A673 (cell line): ENCODE measurements around the gene MFN2.

Experiments
- EZH2 ChIP-seq: fragments of 200-600 bp; sonication (generic); IDR thresholded peaks from 2 replicates; pipeline ENCODE4 v1.6.1; 2017; ENCODE audit warnings: borderline replicate concordance, low read depth, mild to moderate bottlenecking, mixed read lengths, antibody characterized with exemption, low read length; ENCODE audit not compliant: poor library complexity, severe bottlenecking
- TF ChIP-seq, protein P1 (sequence below): fragments of 300-800, 200-600 bp; sonication (generic); conservative IDR thresholded peaks from 2 replicates; pipeline ENCODE4 v1.5.1; 2017; ENCODE audit warnings: low read depth, mild to moderate bottlenecking, antibody characterized with exemption, low read length, moderate library complexity, mixed read lengths

DNA sequence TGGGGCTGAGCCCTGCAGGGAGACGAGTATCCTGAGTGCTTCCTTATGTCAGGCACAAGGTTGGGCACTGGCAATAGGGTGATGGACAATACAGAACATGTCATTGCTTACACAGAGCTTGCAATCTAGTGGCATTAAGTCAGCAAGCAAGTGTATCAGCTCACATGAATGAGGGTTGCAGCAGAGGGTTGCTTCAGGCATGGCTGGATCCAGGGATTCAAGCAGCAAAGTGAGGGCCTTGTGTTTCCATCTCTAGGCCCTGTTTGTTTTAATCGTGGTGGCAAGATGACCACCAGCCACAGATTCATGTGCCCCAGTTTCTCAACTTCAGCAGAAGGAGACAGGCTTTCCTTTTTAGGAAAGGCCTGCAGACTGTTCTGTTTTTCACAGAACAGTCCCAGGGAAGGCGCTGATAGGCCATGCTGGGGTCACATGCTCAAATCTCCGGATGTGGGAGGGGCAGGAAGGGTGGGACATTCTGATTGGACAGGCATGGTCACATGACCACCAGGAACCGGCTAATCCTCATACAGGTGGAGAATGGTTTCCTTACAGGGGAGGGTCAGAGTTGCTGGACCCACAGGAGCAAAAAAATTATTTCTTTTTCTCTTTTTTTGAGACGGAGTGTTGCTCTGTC, 31.3 kb upstream of the MFN2 start:
- TF ChIP-seq, protein P1, sequence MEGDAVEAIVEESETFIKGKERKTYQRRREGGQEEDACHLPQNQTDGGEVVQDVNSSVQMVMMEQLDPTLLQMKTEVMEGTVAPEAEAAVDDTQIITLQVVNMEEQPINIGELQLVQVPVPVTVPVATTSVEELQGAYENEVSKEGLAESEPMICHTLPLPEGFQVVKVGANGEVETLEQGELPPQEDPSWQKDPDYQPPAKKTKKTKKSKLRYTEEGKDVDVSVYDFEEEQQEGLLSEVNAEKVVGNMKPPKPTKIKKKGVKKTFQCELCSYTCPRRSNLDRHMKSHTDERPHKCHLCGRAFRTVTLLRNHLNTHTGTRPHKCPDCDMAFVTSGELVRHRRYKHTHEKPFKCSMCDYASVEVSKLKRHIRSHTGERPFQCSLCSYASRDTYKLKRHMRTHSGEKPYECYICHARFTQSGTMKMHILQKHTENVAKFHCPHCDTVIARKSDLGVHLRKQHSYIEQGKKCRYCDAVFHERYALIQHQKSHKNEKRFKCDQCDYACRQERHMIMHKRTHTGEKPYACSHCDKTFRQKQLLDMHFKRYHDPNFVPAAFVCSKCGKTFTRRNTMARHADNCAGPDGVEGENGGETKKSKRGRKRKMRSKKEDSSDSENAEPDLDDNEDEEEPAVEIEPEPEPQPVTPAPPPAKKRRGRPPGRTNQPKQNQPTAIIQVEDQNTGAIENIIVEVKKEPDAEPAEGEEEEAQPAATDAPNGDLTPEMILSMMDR, result no peak
- no peak for TF ChIP-seq EZH2
